ENCODE data around the gene CFAP97.
A peak's percentile ranks its signal among the peaks of the same experiment; 100 is the strongest.

CFAP97 gene

DNA sequence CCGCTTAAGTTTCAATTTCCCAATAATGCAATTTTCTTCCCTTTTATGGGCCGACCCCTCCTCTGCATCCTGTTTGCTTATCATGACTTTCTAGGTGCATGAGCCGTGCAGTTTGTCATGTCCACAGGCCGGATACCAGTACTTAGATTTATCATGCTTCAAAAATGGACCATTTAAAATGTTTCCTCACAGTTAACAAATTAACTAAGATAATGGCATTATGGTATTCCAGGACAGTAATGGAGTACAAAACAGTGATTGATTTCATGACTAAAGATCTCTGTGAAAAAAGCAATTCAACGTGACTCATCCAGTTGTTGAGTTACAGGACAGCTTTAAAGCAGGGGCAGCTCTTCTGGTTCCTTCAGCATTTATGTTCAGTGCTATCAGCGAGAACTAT, 28.6 kb upstream of the CFAP97 start:
- TF ChIP-seq, protein P1, sequence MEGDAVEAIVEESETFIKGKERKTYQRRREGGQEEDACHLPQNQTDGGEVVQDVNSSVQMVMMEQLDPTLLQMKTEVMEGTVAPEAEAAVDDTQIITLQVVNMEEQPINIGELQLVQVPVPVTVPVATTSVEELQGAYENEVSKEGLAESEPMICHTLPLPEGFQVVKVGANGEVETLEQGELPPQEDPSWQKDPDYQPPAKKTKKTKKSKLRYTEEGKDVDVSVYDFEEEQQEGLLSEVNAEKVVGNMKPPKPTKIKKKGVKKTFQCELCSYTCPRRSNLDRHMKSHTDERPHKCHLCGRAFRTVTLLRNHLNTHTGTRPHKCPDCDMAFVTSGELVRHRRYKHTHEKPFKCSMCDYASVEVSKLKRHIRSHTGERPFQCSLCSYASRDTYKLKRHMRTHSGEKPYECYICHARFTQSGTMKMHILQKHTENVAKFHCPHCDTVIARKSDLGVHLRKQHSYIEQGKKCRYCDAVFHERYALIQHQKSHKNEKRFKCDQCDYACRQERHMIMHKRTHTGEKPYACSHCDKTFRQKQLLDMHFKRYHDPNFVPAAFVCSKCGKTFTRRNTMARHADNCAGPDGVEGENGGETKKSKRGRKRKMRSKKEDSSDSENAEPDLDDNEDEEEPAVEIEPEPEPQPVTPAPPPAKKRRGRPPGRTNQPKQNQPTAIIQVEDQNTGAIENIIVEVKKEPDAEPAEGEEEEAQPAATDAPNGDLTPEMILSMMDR (conservative IDR thresholded peaks at IDR 0.05): no peak
- H3K27ac ChIP-seq: no peak overlapping the region

DNA sequence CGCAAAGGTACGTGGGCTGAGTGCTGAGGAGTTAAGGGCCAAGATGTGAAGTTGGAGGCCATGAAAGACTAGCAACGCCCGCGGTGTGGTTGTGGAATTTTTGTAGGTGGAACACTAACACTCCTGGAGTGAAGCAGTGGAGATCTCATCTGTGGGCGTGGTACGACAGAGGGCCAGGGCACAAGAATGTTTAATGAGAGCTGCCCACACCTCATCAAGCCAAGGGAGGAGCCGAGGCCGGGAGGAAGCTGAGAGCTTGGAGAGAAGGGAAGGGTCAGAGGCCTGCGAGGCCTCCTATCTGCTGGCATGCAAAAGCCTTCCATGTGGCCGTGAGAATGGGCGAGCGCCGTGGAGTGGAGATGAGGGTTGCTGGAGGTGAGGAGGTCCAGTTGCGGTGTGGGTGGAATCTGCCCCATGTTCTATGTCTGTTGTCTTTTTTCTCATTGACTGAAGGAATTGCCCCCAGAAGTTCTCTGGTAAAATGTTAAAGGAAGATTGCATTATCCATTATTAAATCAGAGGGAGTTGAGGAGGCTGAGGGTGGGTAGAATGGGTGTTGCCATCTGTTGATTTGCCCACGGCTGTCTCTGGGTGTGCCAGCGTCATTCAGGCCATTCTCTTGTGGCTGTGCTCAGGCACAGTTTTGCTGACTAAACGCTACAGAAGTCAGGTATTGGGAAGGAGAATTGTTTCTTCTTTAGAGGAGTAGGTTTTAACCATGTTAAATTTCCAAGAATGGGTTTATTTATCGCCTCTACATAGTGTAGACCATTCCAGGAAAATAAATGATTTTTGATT, 25.4 kb upstream of the CFAP97 start:
- H3K27ac ChIP-seq: no peak overlapping the region
- TF ChIP-seq, protein P1 (conservative IDR thresholded peaks at IDR 0.05): no peak

DNA sequence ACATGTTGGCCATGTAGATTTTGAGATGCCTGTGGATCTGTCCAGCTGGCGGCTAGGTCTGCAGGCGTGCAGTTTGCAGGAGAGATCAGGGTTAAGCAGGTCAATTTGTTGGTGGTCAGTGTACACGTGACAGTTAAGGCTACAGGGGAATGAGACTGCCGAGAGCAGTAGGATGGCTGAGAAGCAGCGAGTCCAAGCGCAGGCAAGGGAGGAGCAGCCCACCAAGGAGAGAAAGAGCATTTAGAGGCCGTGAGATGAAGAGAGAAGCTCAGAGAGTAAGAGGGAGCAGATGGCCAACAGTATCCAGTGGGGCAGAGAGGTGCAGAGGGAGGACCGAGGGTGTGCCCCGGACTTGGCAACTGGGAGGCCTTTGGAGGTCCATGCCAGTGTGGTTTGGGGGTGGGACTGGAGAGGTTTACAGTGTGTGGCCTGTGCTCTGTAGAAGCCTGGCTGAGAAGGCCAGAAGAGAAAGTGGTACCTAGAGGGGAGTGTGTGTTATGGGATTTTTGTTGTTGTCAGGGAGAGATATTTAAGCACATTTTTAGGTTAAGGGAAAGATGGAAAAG, 24.0 kb upstream of the CFAP97 start:
- TF ChIP-seq, protein P1 (conservative IDR thresholded peaks at IDR 0.05): no peak
- H3K27ac ChIP-seq: no peak overlapping the region

DNA sequence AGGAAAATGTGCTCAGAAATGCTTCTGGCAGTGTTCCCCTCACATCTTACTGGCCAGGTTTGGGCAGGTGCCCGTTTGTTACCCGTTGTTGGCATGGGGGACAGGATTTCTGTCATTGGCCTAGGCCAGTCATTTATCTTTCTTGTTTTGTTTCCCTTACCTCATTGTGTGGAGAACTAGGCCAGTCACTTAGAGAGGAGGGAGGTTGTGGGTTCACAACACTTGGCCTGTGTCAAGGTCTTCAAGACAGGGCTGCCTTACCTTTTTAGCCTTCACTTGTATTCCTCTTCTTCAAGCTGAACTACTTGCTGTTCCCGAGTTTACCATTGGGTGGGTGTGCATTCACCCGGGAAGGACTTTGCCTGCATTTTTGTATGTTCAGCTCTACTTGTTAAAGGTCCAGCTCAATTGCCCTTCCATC, 23.3 kb upstream of the CFAP97 start:
- no peak overlapping the region for H3K27ac ChIP-seq
- TF ChIP-seq, protein P1 (conservative IDR thresholded peaks at IDR 0.05): peak; percentile 36

DNA sequence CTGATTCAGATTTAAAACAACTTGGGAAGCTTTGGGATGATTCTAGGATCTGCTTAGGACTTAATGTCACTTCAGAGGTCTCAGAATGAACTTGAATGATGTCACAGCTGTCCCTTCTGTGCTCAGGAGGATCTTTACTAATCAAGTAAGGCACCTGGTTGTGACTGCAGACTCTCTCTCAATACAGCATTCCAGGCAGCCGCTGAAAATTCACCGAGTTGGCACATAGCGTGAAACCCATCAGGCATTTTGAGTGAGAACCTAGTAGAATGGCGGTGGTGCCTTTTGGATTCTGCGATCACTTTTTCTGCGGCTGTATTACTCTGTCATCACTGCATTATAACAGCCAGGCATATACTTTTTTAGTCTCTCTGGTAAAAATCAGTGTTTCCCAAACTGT, 22.1 kb upstream of the CFAP97 start:
- H3K27ac ChIP-seq: no peak overlapping the region
- TF ChIP-seq, protein P1 (conservative IDR thresholded peaks at IDR 0.05): no peak

DNA sequence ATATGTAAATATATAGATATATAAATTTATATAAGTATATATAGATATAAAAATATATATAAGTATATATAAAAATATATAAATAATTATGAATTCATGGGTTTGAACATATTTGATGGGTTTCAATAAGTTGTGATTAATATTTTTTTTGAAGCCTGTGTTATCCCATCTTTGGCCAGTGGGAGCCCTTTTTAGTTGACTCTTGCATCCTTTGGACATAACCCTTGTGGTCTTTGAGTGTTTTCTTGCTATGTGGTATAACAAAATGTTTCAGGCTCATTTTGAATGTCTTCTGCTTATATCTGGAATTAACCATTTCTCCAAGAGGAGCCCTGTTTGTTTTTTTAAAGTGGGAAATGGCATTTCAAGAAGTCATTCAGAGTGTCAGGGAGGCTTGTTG, 20.8 kb upstream of the CFAP97 start:
- TF ChIP-seq, protein P1 (conservative IDR thresholded peaks at IDR 0.05): no peak
- no peak overlapping the region for H3K27ac ChIP-seq

DNA sequence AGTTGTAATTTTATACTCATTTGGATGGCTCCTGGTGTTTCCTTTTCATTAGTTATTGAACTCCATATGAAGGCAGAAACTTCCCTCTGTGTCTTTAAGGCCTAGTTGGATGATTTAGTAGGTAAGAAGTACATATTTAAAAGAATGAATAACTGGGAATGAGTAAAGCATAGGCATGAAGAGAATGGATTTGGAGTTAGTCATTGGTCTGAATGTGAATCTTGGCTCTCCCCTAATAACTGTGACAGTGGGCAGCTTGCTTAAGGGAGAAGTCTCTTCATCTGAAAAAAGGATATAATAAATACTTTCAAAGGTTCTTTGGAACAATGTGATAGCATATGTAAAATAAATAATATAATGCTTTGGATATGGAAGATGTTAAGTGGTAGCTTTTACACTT, 18.8 kb upstream of the CFAP97 start:
- H3K27ac ChIP-seq: no peak overlapping the region
- TF ChIP-seq, protein P1 (conservative IDR thresholded peaks at IDR 0.05): no peak
